GM04503 (cell line): ENCODE data around the gene CFAP221.

Experiments used
- DNase-seq: peaks from one replicate; pipeline ENCODE4 v3.0.0-alpha.2; 2012; ENCODE audit warnings: low read depth

Gene CFAP221

DNA sequence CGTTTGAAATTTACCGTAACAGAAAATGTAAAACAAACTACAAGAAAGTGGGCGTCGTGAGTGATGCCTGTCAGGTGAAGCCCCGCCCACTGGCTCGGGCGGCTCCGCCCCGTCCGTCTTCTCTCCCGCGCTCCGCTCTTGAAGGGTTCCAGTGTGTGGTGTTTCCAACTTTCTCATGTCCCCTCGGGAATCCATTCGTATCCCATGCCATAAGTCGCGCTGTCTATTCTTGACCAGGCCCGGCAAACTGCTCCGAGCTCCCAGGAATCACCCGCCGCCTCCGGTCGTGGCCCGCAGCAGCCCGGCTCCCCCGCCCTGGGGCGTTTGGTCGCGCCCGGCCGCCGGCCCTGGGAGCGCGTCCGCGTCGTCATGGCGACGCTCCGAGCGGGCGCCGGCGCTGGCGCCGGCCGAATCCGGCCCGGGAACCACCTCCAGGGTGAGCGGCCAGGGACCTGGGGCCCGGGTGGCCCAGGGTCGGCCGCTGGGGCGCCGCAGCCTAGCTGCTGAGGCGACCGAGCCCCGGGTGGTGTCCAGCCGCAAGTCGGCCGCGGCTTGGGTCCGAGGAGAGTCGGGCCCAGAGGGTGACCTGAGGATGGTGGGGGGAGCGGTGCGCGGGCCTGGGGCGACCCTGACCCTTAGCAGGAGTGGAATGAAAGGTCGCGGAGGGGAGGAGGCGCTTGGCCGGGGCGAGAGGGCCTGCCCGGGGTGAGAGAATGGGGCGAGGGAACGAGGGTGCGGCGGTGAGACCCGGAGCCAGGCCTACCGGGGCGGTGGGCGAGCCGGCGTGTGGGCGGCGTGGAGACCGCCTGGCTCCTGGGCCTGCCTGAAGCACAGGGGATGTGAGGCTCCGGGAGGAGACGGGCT, at the start of gene CFAP221:
Gene CFAP221 (plus strand): TSS at position 375 of the 864 bp plus-strand sequence. CDS start 1,683 bp downstream, outside the sequence.
- DNase-seq, result peak; percentile 18

DNA sequence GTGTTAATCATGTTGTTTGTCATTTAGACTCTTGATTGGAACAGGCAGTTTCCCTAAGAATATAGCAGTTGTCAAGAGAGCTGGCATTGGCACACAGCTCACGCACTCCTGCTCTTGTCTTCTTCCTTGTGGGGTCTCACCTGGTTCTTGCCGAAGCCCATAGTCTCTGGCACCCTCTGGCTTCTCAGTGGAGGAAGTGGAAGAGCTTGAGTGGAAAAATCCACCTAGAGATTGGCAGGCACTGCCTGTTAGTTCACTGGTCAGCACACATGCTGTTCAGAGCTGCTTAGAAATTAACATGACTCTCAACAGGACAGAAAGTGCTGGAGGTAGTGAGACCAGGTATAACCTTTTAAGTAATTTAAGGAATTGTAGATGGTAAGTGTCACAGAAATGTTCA, 48.3 kb upstream of the CFAP221 start:
- no peak for DNase-seq

GRCh38 chr2:119496682-119497081, 47.6 kb upstream of the CFAP221 start:
- no peak for DNase-seq

DNA sequence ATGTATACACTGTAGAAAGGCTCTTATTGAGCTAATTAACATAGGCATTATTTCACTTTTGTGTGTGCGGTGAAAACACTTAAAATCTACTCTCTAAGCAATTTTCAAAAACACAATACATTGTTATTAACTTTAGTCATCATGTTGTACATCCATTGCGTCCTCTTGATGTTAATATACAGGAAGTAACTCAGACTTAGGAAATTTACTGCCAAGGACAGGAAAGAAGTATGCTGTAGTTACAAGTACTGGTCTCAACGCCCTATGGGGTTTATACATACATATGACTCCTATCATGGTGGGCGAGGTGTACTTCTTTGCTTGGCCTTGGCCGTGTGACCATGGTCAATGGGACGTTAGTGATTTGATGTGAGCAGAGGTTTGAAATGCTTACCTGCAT, 35.5 kb upstream of the CFAP221 start:
- DNase-seq, result no peak

DNA sequence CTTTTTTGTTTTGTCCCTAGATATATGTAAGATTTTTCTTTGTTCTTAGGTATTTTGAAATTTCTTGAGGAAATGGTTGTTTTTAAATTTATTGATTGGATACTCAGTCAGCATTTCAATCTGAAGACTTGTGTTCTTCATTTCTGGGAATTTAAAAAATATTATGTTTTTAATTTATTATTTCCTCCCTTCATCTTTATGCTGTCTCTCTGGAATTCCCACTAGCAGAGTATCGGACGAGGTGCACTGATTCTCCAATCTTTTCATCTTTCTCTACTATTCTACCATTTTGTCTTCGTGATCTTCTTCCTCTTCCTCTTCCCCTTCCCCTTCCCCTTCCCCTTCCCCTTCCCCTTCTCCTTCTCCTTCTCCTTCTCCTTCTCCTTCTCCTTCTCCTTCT, 32.3 kb upstream of the CFAP221 start:
- no peak for DNase-seq

DNA sequence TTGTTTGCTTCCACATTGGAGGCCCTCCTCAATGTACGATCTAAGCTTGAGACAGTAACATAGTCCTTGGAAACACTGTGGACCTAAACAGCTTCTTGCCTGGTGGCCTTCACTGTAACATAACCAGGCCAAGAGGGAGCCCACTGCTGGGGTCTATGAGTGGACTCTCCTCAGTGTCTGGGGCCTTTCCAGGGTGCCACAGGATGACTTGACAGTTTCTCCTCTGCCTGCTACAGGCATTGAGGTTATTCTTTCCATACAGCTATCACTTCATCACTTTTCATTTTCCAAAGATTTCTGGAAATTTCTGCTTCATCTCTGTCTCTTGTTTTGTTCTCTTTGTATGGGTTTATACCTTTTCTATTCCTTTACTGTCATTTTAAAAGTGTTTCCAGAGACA, 31.3 kb upstream of the CFAP221 start:
- no peak for DNase-seq

DNA sequence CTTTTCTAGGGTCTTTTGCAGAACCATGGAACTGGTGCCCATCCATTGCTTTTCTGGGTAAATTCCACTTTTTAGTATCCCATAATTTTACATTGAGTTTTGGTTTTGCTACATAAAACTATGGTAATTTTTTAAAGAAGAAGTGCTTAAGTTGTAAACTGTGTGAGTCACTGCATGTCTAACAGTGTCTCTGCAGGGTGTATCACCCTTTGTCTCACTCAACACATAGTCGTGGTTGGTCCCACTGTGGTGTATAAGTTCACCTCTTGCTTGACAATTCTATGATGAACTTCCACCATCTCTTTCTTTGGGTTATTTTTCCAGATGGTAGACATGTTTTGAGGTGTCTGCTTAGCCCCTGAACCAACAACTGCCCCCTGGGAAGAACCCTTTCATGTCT, 30.4 kb upstream of the CFAP221 start:
- no peak for DNase-seq

DNA sequence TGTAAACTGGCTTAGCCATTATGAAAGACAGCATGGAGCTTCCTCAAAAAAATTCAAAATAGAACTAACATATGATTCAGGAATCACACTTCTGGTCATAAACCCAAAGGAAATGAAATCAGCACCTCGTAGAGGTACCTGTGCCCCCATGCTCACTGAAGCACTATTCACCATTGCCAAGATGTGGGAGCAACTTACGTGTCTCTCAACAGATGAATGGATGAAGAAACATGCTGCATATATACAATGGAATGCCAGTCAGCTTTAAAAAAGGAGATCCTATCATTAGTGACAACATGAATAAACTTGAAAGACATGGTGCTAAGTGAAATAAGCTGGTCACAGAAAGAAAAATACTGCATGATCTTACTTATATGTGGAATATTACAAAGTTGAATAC, 28.1 kb upstream of the CFAP221 start:
- DNase-seq, result no peak

GRCh38 chr2:119517433-119517832, 26.8 kb upstream of the CFAP221 start:
- peak; percentile 2 for DNase-seq

- DNase-seq, result no peak
These were observed 25.7 kb upstream of the CFAP221 start for GRCh38 chr2:119518401-119519056.

- DNase-seq, result no peak
These were observed 25.2 kb upstream of the CFAP221 start for GRCh38 chr2:119519057-119519408.

DNA sequence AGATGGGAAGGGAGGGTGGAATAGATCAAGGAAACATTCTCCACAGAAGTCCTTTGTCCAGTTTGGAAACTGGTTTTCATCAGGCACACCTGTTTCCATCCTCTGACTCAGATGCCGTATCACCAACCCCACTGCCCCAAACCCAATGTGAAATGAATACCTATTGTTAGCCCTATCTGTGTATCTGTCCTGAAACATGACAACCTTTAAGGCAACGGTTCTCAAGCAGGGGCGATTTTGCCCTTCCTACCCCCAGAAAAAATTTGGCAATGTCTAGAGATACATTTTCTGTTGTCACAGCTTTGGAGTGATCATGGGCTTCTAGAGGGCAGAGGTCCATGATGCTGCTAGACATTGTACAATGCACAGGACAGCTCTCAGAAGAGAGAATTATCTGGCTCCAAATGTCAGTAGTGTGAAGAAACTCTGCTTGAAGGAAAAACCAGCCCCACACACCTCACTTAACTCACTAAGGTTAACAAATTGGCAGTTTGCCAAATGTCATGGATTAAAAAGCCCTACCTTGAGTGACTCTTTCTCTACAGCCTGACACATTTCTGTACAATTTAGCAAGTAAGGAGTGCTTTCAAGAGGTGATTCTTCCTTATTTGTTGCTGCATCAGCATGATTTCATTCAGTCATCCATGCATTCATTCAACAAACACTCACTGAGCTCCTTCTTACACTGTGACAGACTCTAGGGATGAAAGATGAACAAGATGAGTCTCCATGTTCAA, 23.4 kb upstream of the CFAP221 start:
- DNase-seq, result no peak

DNA sequence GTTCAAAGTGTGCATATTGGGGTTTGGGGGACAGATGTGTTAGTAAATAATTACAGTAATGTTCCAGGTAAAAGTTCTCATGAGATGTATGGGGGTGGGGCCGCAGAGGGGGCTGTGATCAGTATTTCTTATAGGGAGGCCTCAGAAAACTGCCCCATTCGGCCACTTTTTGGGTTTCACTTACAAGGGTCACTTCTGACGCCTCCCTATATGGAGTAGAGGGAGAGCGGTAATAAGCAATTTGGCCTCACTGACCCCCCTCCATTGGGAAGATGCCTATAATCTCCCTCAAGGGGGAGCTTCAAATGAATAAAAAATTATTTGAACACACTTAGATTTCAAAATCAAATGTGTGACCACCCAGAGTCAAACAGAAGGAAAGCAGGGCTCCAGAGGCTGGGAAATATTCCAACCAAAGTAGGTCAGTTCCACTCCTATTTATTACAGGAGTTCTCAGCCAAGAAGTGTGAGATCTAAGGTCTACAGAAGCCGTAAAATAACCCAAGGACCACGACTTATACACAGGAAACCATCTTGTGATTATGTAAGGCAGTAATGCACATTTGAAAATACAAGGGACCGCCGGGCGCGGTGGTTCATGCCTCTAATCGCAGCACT, 22.7 kb upstream of the CFAP221 start:
- no peak for DNase-seq

DNA sequence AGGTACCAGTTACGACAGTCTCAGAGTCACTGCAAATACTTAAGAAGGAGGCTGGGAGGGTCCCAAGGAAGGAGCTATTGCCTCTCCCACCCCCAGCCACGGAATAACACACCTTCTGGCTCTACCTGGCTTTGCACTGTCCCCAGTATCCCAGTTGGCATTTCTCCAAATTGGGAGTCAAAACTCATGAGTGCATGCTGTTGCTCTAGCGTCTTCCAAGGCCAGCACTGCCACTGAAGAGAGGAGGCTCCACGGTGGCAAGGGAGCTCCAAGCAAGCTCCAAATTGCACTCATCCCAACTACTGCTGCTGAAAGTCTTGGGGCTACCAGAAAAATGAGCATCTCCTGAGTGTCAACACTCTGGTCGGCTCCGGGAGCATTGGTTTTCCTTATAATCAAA, 21.6 kb upstream of the CFAP221 start:
- DNase-seq, result no peak

GRCh38 chr2:119523383-119523951, 20.8 kb upstream of the CFAP221 start:
- no peak for DNase-seq

DNA sequence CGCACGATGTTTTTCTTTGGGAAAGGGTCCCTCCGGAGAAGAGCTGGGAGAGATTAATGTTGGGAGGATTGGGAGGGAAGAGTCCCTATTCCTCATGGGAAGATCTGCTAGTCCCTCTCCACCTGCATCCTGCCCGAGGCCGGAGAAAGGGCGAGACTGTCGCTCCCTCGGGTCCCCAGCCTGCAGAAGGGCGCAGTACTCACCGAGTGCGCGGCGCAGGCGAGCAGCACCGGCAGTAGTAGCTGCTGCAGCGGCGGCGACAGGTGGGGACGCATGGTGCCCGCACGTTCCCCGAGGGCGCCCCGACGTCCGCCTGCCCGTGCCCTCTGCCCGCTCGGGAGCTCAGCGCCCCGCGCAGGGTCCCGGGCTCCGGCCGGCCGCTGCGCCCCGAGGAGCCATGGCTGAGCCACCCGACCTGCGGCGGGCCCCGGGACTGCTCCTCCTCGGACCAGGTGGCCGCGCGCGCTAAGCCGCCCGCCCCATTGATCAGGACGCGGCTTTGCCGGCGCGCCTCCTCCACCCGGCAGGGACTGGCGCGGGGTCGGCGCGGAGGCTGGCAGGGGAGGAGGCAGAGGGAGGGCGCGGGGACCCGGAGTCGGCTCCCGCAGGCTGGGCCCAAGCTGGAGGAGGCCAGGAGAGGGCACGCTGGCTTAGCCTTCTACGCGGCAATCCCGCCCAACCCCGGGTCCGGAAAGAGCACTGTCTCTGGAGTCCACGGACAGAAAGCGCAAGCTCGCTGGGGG, 20.1 kb upstream of the CFAP221 start, which contains the start of gene SCTR:
Gene SCTR (minus strand): TSS at position 532 of the 743 bp plus-strand sequence. CDS start 257 bp downstream, at position 275.
- no peak for DNase-seq

GRCh38 chr2:119525614-119526013, 18.6 kb upstream of the CFAP221 start:
- DNase-seq, result no peak

- DNase-seq, result no peak
These were observed 16.2 kb upstream of the CFAP221 start for GRCh38 chr2:119527999-119528398.

- no peak for DNase-seq
These were observed 13.0 kb upstream of the CFAP221 start for GRCh38 chr2:119531292-119531691.

GRCh38 chr2:119533560-119533959, 10.7 kb upstream of the CFAP221 start:
- no peak for DNase-seq

DNA sequence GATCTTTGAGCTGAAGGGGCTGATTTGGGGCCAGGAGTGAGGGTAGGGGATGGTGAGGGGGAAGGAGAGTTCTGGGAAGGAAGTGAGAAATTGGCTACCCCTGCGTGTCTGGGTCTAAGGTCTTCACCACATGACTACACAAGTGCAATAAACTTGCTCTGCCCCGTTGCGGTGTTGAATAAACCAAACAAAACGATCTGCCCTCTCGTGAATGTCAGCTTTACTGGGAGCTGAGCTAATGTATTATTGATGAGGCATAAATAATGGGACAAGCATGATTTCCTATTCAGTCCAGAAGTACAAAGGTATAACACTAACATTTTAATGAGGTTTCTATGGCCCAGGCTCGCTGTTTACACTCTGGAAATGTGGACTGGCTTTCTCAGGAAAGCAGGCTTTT, 8.0 kb upstream of the CFAP221 start:
- no peak for DNase-seq
